Measurements from ENCODE around the gene ITPKB. TPM values are rescaled to one million over a fixed set of nuclear protein-coding genes. Genes with fewer than 3 reads are reported as not detected.

ITPKB gene
- total RNA-seq, 2 donors from 2014 or later: 13.0 to 21.1 TPM

GRCh38 chr1:226658546-226659125 lies 80.4 kb downstream of the ITPKB start:
- Histone ChIP-seq H3K4me3 (no peak overlapping the region), H3K4me1 (peaks cover 77% of the 10 kb centered on the region), H3K27ac (peak overlapping the region; percentile 27 to 93 (median 74)), H3K9me3 (no peaks in the 10 kb centered on the region), H3K36me3 (replicated peaks in 1 of 2; ENCODE audit: insufficient read depth in 1 of 2, low read depth in 2 of 2) (no peaks in the 10 kb centered on the region), H3K27me3 (no peaks in the 10 kb centered on the region)
- ATAC-seq (no peak), DNase-seq (no peak)
- TF ChIP-seq CTCF (IDR thresholded peaks at IDR 0.05) (no peak), POLR2A (IDR thresholded peaks at IDR 0.05) (no peak)
- WGBS, 2 donors: 88 to 91% methylated on average over 11 to 19 of the region's 22 CpGs
- intact Hi-C loops (cut with DNase I): no loop called here

- TF ChIP-seq CTCF (IDR thresholded peaks at IDR 0.05) (no peak), POLR2A (IDR thresholded peaks at IDR 0.05) (no peak)
- peaks cover 72% of the 10 kb centered on the region for H3K4me1 ChIP-seq
- WGBS, 2 donors: 56 to 70% methylated on average over 10 of the region's 10 CpGs
- no peaks in the 10 kb centered on the region for H3K27me3 ChIP-seq
- H3K9me3 ChIP-seq: no peaks in the 10 kb centered on the region
- H3K4me3 ChIP-seq: no peak overlapping the region
- ATAC-seq (peak; percentile 12), DNase-seq (peak; percentile 52 to 76 (median 66))
- peak overlapping the region; percentile 65 to 93 (median 80) for H3K27ac ChIP-seq
- H3K36me3 ChIP-seq (replicated peaks in 1 of 2; ENCODE audit: insufficient read depth in 1 of 2, low read depth in 2 of 2): no peaks in the 10 kb centered on the region
- intact Hi-C loops (cut with DNase I): no loop called here
Observed at GRCh38 chr1:226657895-226658545, 81.1 kb downstream of the ITPKB start.

GRCh38 chr1:226656601-226657277 lies 82.3 kb downstream of the ITPKB start:
- no peaks in the 10 kb centered on the region for H3K9me3 ChIP-seq
- DNase-seq: peak; percentile 87 to 93 (median 92)
- ATAC-seq: peak; percentile 90
- H3K4me1 ChIP-seq: peaks cover 64% of the 10 kb centered on the region
- H3K4me3 ChIP-seq: no peak overlapping the region
- 20 to 36% methylated on average over 12 of the region's 12 CpGs for WGBS, 2 donors
- TF ChIP-seq POLR2A (IDR thresholded peaks at IDR 0.05) (peak in 2 of 3 donors; percentile 46 to 48), CTCF (IDR thresholded peaks at IDR 0.05) (no peak)
- peak overlapping the region; percentile 65 to 93 (median 80) for H3K27ac ChIP-seq
- intact Hi-C loops (cut with DNase I): no loop called here
- no peaks in the 10 kb centered on the region for H3K36me3 ChIP-seq (replicated peaks in 1 of 2; ENCODE audit: insufficient read depth in 1 of 2, low read depth in 2 of 2)
- no peaks in the 10 kb centered on the region for H3K27me3 ChIP-seq

- intact Hi-C loops (cut with DNase I): no loop called here
- ATAC-seq (peak; percentile 68), DNase-seq (peak; percentile 73 to 86 (median 84))
- Histone ChIP-seq H3K36me3 (replicated peaks in 1 of 2; ENCODE audit: insufficient read depth in 1 of 2, low read depth in 2 of 2) (no peaks in the 10 kb centered on the region), H3K9me3 (no peaks in the 10 kb centered on the region), H3K27me3 (no peaks in the 10 kb centered on the region), H3K4me1 (peaks cover 61% of the 10 kb centered on the region), H3K27ac (peak overlapping the region; percentile 65 to 93 (median 80)), H3K4me3 (no peak overlapping the region)
- TF ChIP-seq CTCF (IDR thresholded peaks at IDR 0.05) (no peak), POLR2A (IDR thresholded peaks at IDR 0.05) (no peak)
- WGBS, 2 donors: 12 to 17% methylated on average over 4 of the region's 4 CpGs
Observed at GRCh38 chr1:226656201-226656600, 82.9 kb downstream of the ITPKB start.
